Measurements from ENCODE around the gene EGLN3. TPM values are rescaled to one million over a fixed set of nuclear protein-coding genes. Genes with fewer than 3 reads are reported as not detected.

The EGLN3 gene
- polyA plus RNA-seq, 1 donor from 2014 or later, result not detected

DNA sequence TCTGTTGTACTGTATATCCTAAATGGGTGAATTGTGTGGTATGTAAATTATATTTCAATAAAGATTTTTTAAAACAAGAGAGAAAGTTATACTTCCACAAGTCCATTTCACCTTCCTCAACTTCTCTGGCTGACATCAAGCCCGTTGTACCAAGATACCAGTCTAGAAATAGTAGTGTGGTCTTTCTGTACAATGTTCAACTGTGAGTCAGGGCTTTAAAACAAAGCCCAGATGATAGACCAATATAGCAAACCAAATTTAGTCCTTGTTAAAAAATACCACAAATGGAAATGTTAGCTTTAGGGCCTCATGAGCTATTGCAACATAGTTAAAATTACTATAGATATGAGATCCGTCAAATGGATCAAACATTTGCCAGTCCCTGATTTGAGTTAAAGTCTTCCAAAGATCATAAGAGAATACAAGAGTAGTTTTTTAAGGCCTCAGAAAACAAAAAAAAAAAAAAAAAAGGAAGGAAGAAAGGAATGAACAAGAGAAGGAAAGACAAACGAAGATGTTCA lies 49.0 kb upstream of the EGLN3 start:
- no peaks in the 10 kb centered on the region for H3K9me3 ChIP-seq (ENCODE audit: low read length)
- no peaks in the 10 kb centered on the region for H3K9me2 ChIP-seq (ENCODE audit: insufficient read depth, low read length)
- no peak overlapping the region for H2AFZ ChIP-seq (ENCODE audit: low read depth, low read length)
- H3K27ac ChIP-seq (ENCODE audit: low read length), result no peak overlapping the region
- H3K36me3 ChIP-seq (ENCODE audit: insufficient read depth, low read length), result no peaks in the 10 kb centered on the region
- H4K20me1 ChIP-seq (ENCODE audit: insufficient read depth), result no peaks in the 10 kb centered on the region
- no peak overlapping the region for H3K4me2 ChIP-seq (ENCODE audit: low read length)
- TF ChIP-seq, protein P1, sequence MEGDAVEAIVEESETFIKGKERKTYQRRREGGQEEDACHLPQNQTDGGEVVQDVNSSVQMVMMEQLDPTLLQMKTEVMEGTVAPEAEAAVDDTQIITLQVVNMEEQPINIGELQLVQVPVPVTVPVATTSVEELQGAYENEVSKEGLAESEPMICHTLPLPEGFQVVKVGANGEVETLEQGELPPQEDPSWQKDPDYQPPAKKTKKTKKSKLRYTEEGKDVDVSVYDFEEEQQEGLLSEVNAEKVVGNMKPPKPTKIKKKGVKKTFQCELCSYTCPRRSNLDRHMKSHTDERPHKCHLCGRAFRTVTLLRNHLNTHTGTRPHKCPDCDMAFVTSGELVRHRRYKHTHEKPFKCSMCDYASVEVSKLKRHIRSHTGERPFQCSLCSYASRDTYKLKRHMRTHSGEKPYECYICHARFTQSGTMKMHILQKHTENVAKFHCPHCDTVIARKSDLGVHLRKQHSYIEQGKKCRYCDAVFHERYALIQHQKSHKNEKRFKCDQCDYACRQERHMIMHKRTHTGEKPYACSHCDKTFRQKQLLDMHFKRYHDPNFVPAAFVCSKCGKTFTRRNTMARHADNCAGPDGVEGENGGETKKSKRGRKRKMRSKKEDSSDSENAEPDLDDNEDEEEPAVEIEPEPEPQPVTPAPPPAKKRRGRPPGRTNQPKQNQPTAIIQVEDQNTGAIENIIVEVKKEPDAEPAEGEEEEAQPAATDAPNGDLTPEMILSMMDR (IDR thresholded peaks at IDR 0.05; ENCODE audit: poor library complexity, severe bottlenecking), result no peak
- TF ChIP-seq, protein P2, sequence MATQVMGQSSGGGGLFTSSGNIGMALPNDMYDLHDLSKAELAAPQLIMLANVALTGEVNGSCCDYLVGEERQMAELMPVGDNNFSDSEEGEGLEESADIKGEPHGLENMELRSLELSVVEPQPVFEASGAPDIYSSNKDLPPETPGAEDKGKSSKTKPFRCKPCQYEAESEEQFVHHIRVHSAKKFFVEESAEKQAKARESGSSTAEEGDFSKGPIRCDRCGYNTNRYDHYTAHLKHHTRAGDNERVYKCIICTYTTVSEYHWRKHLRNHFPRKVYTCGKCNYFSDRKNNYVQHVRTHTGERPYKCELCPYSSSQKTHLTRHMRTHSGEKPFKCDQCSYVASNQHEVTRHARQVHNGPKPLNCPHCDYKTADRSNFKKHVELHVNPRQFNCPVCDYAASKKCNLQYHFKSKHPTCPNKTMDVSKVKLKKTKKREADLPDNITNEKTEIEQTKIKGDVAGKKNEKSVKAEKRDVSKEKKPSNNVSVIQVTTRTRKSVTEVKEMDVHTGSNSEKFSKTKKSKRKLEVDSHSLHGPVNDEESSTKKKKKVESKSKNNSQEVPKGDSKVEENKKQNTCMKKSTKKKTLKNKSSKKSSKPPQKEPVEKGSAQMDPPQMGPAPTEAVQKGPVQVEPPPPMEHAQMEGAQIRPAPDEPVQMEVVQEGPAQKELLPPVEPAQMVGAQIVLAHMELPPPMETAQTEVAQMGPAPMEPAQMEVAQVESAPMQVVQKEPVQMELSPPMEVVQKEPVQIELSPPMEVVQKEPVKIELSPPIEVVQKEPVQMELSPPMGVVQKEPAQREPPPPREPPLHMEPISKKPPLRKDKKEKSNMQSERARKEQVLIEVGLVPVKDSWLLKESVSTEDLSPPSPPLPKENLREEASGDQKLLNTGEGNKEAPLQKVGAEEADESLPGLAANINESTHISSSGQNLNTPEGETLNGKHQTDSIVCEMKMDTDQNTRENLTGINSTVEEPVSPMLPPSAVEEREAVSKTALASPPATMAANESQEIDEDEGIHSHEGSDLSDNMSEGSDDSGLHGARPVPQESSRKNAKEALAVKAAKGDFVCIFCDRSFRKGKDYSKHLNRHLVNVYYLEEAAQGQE (IDR thresholded peaks at IDR 0.05; ENCODE audit: borderline replicate concordance), result no peak
- TF ChIP-seq EZH2 (IDR thresholded peaks at IDR 0.05; ENCODE audit: borderline replicate concordance, insufficient read depth, low read length, poor library complexity, severe bottlenecking), result no peak
- TF ChIP-seq EP300 (conservative IDR thresholded peaks at IDR 0.05; ENCODE audit: poor library complexity, severe bottlenecking), result no peak
- no peak for TF ChIP-seq TAF1 (IDR thresholded peaks at IDR 0.05; ENCODE audit: low read depth)
- no peak overlapping the region for H3K9ac ChIP-seq (ENCODE audit: low read length)
- H3K79me2 ChIP-seq (replicated peaks; ENCODE audit: insufficient read depth, low read length), result no peaks in the 10 kb centered on the region
- H3K27me3 ChIP-seq (ENCODE audit: insufficient read depth, low read depth, low read length), result no peaks in the 10 kb centered on the region
- H3F3A ChIP-seq (ENCODE audit: insufficient read depth, low read length, poor library complexity, severe bottlenecking), result no peaks in the 10 kb centered on the region
- no peak overlapping the region for H3K4me3 ChIP-seq (ENCODE audit: low read length)

DNA sequence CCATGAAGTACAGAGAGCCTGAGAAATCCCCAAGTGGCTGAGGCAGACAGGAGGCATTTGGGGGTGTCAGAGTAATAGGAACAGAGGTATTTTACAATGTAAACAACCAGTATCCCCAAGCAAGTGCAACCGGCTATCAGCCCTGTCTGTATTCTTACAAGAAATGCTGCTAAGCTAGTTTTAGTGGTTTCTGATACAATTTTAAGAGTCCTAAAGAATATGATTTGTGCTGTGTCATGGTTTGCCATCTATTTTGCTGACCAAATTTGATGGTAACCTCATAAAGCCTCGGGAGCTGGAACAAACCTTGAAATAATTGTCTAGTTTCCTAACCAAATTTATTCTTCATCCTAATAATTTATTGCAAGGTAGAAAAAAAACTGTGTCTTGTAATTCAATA lies 46.7 kb upstream of the EGLN3 start:
- no peaks in the 10 kb centered on the region for H3K9me3 ChIP-seq (ENCODE audit: low read length)
- H3K79me2 ChIP-seq (replicated peaks; ENCODE audit: insufficient read depth, low read length), result no peaks in the 10 kb centered on the region
- H3K9me2 ChIP-seq (ENCODE audit: insufficient read depth, low read length), result no peaks in the 10 kb centered on the region
- no peak overlapping the region for H3K4me3 ChIP-seq (ENCODE audit: low read length)
- H4K20me1 ChIP-seq (ENCODE audit: insufficient read depth), result no peaks in the 10 kb centered on the region
- no peak overlapping the region for H3K27ac ChIP-seq (ENCODE audit: low read length)
- no peak for TF ChIP-seq SMC3 (conservative IDR thresholded peaks at IDR 0.05; ENCODE audit: poor library complexity)
- TF ChIP-seq, protein P2 (IDR thresholded peaks at IDR 0.05; ENCODE audit: borderline replicate concordance), result no peak
- TF ChIP-seq TAF1 (IDR thresholded peaks at IDR 0.05; ENCODE audit: low read depth), result no peak
- no peak for TF ChIP-seq MXI1 (conservative IDR thresholded peaks at IDR 0.05; ENCODE audit: poor library complexity, severe bottlenecking)
- TF ChIP-seq RAD21 (conservative IDR thresholded peaks at IDR 0.05), result no peak
- TF ChIP-seq EZH2 (IDR thresholded peaks at IDR 0.05; ENCODE audit: borderline replicate concordance, insufficient read depth, low read length, poor library complexity, severe bottlenecking), result no peak
- TF ChIP-seq, protein P1 (IDR thresholded peaks at IDR 0.05; ENCODE audit: poor library complexity, severe bottlenecking), result no peak
- no peak for TF ChIP-seq EP300 (conservative IDR thresholded peaks at IDR 0.05; ENCODE audit: poor library complexity, severe bottlenecking)
- TF ChIP-seq POLR2AphosphoS5 (IDR thresholded peaks at IDR 0.05), result no peak
- H3K9ac ChIP-seq (ENCODE audit: low read length), result no peak overlapping the region
- H3K36me3 ChIP-seq (ENCODE audit: insufficient read depth, low read length), result no peaks in the 10 kb centered on the region
- H3K27me3 ChIP-seq (ENCODE audit: insufficient read depth, low read depth, low read length), result no peaks in the 10 kb centered on the region
- no peaks in the 10 kb centered on the region for H3F3A ChIP-seq (ENCODE audit: insufficient read depth, low read length, poor library complexity, severe bottlenecking)
- no peak overlapping the region for H3K4me2 ChIP-seq (ENCODE audit: low read length)
- no peak overlapping the region for H2AFZ ChIP-seq (ENCODE audit: low read depth, low read length)

Measured in neural cell (in vitro differentiated cells).